HG03354 (cell line): ENCODE data around the gene VAMP5.
"Not testable (repeated sequence)": the region's sequence is repeated elsewhere in the genome, so short reads cannot be mapped to it uniquely, and the experiment has no call there.

Experiments used
- ATAC-seq: cut with Tn5 transposase; IDR thresholded peaks from one replicate; pipeline ENCODE4 v1.9.1; 2021; ENCODE audit warnings: mild to moderate bottlenecking; ENCODE audit not compliant: unreplicated experiment, poor library complexity, severe bottlenecking

Gene VAMP5

GRCh38 chr2:85584354-85584856 is at the start of gene VAMP5:
Gene VAMP5, plus strand, starts transcription at chr2:85584431. Its CDS starts 60 bp downstream, at chr2:85584491.
- peak; percentile 34 for ATAC-seq

- no peak for ATAC-seq
Measured at GRCh38 chr2:85534881-85535280, 49.4 kb upstream of the VAMP5 start.

- ATAC-seq, result no peak
Measured at GRCh38 chr2:85536479-85536878, 47.8 kb upstream of the VAMP5 start.

- ATAC-seq, result no peak
Measured at GRCh38 chr2:85537600-85538506, 46.4 kb upstream of the VAMP5 start.

- ATAC-seq, result peak; percentile 80
Measured at GRCh38 chr2:85538507-85539360, 45.5 kb upstream of the VAMP5 start, which contains the start of gene MAT2A. Gene MAT2A, plus strand, starts transcription at chr2:85539168. Its CDS starts 120 bp downstream, at chr2:85539288.

- ATAC-seq, result peak; percentile 38
Measured at GRCh38 chr2:85539361-85540132, 44.7 kb upstream of the VAMP5 start.

- no peak for ATAC-seq
Measured at GRCh38 chr2:85540133-85540648, 44.0 kb upstream of the VAMP5 start.

GRCh38 chr2:85541262-85541661 is 43.0 kb upstream of the VAMP5 start:
- no peak for ATAC-seq

- ATAC-seq, result no peak
Measured at GRCh38 chr2:85541753-85542457, 42.3 kb upstream of the VAMP5 start.

- ATAC-seq, result no peak
Measured at GRCh38 chr2:85542777-85543176, 41.5 kb upstream of the VAMP5 start.

- not testable (repeated sequence) for ATAC-seq
Measured at GRCh38 chr2:85544254-85544691, 40.0 kb upstream of the VAMP5 start.

GRCh38 chr2:85544915-85545779 is 39.1 kb upstream of the VAMP5 start:
- ATAC-seq, result not testable (repeated sequence)

GRCh38 chr2:85545780-85546240 is 38.4 kb upstream of the VAMP5 start:
- no peak for ATAC-seq

GRCh38 chr2:85547089-85547858 is 37.0 kb upstream of the VAMP5 start:
- no peak for ATAC-seq

GRCh38 chr2:85547859-85548607 is 36.2 kb upstream of the VAMP5 start:
- ATAC-seq, result no peak

- ATAC-seq, result no peak
Measured at GRCh38 chr2:85548608-85548900, 35.7 kb upstream of the VAMP5 start.
